Lower lobe of right lung (tissue), 2 donors: ENCODE measurements around the gene NEURL3. TPM values are rescaled to one million over a fixed set of nuclear protein-coding genes. Genes with fewer than 3 reads are reported as not detected.
"Not testable (repeated sequence)": the region's sequence is repeated elsewhere in the genome, so short reads cannot be mapped to it uniquely, and the experiment has no call there.

ENCODE experiments used
- ATAC-seq, 2 donors: fragments of 200-7000 bp; cut with Tn5 transposase; one replicate each; pipeline ENCODE4 v1.9.1; 2020 to 2022; ENCODE audit warnings: mild to moderate bottlenecking in 2 of 2, moderate library complexity in 2 of 2
- DNase-seq: peaks from one replicate; pipeline ENCODE4 v3.0.0-alpha.2; 2020
- H3K27ac ChIP-seq: fragments of 200-600 bp; one replicate; pipeline ENCODE4 v1.8.0; 2022
- H3K27me3 ChIP-seq: fragments of 200-600 bp; one replicate; pipeline ENCODE4 v1.8.0; 2022; ENCODE audit warnings: low read depth
- H3K36me3 ChIP-seq: fragments of 200-600 bp; one replicate; pipeline ENCODE4 v1.8.0; 2022; ENCODE audit warnings: mild to moderate bottlenecking
- H3K4me1 ChIP-seq: fragments of 200-600 bp; one replicate; pipeline ENCODE4 v1.8.0; 2022
- H3K4me3 ChIP-seq: fragments of 200-600 bp; one replicate; pipeline ENCODE4 v1.8.0; 2022; ENCODE audit warnings: mild to moderate bottlenecking
- H3K9me3 ChIP-seq: fragments of 200-600 bp; one replicate; pipeline ENCODE4 v1.8.0; 2022
- intact Hi-C: fragments of 100-400 bp; cut with DNase I; formaldehyde crosslinking; loops from one replicate; pipeline ENCODE4 v1.11.0; 2022
- total RNA-seq: library from RNA; stranded (reverse); fragmentation: NEBNext Ultra II Directional; extraction: Animal tissue kit (Norgen Biotek cat#: 25700); gene quantifications from one replicate; pipeline ENCODE4 v1.2.1, GENCODE V29; 2021
- TF ChIP-seq, protein P1 (sequence below): fragments of 200-600 bp; IDR thresholded peaks from one replicate; pipeline ENCODE4 v1.8.0; 2022; ENCODE audit warnings: antibody characterized with exemption, mild to moderate bottlenecking
- donor health status: DM: no; HTN: yes; CAD: no; lungs with severe emphysema.

The NEURL3 gene
- total RNA-seq, 1 donor from 2014 or later: 0.27 TPM

DNA sequence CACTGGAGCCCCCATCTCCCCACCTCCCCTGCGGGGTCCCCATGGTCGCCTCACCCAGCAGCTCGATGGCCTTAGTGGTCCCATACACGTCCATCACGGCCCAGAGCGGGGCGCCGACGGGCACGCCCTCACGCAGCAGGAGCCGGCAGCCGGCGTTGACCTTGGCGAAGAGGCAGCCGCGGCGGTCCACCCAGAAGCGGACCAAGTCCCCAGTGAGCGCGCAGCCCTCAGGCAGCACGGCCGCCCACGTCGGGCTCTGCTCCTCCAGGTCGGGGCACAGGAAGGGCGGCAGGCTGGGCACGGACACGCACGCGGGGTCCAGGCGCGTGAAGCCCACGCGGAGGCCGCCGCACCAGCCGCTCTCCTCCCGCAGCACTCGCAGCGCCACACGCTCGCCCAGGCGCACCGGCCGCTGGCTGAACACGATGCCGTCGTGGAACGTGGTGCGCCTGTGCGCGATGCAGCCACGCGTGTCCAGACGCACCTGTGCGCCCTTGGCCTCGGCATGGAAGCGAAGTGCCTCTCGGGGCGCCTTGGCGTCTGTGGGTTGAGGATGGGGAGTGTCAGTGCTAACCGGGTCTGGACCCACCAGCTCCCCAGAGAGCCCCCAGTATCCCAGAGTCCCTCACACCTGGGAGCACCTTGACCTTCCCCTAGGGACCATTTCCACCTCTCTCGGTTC is 4.6 kb downstream of the NEURL3 start:
- Histone ChIP-seq H3K27ac (no peak overlapping the region), H3K4me1 (peaks cover 27% of the 10 kb centered on the region), H3K36me3 (no peaks in the 10 kb centered on the region), H3K9me3 (no peaks in the 10 kb centered on the region), H3K4me3 (no peak overlapping the region), H3K27me3 (peaks cover 17% of the 10 kb centered on the region)
- DNase-seq (no peak), ATAC-seq (no peak)
- TF ChIP-seq, protein P1, sequence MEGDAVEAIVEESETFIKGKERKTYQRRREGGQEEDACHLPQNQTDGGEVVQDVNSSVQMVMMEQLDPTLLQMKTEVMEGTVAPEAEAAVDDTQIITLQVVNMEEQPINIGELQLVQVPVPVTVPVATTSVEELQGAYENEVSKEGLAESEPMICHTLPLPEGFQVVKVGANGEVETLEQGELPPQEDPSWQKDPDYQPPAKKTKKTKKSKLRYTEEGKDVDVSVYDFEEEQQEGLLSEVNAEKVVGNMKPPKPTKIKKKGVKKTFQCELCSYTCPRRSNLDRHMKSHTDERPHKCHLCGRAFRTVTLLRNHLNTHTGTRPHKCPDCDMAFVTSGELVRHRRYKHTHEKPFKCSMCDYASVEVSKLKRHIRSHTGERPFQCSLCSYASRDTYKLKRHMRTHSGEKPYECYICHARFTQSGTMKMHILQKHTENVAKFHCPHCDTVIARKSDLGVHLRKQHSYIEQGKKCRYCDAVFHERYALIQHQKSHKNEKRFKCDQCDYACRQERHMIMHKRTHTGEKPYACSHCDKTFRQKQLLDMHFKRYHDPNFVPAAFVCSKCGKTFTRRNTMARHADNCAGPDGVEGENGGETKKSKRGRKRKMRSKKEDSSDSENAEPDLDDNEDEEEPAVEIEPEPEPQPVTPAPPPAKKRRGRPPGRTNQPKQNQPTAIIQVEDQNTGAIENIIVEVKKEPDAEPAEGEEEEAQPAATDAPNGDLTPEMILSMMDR: no peak
- intact Hi-C loops: no loop called here

DNA sequence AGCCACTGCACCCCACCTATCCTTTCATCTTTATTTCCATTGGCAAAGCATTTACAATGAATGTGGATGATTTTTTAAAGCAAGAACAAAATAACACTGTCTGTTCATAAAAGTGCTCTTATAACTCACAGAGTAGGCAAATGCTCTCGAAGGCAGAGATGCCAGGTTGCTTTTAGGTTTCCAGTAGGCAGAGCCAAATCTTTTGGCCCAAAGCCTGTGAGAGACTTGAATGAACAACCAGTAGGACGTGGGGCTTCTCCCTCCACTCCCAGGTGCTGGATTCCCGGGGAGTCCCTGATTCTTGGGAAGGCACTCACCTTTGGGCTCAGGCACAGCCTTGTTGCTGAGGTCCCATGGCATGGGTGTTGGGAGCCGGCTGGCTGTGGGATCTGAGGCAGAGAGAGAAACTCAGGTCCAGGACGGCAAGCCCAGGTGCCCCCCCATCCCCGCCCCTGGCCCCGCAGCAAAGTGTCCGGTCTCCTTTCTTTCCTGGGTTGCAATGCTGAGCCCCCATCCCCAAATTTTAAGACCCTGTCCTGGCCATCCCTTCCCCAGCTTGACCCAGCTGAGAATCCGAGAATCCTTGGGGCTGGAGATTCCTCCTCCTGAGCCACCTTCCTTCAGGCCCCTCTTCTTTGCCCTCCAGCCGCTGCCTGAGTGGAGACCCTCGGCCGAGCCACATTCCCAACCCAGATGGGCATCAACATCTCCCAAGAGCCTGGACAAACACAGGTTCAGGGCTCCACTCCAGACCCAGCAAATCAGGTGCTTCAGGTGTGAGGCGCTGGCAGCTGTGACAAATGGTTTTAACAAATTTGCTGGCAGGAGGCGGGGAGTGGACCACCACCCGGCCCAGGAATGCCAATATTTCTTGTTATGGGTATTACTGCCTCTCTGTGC is 5.8 kb downstream of the NEURL3 start:
- H3K4me1 ChIP-seq: peaks cover 20% of the 10 kb centered on the region
- no peaks in the 10 kb centered on the region for H3K36me3 ChIP-seq
- peaks cover 17% of the 10 kb centered on the region for H3K27me3 ChIP-seq
- intact Hi-C loops: no loop called here
- ATAC-seq: no peak
- TF ChIP-seq, protein P1: no peak
- H3K9me3 ChIP-seq: peaks cover 11% of the 10 kb centered on the region
- no peak overlapping the region for H3K27ac ChIP-seq
- H3K4me3 ChIP-seq: no peak overlapping the region
- DNase-seq: no peak

- DNase-seq, intact Hi-C loops, H3K36me3 ChIP-seq, ATAC-seq, H3K4me3 ChIP-seq, H3K27ac ChIP-seq: not testable (repeated sequence)
- Histone ChIP-seq H3K4me1 (peaks cover 20% of the 10 kb centered on the region), H3K9me3 (peaks cover 11% of the 10 kb centered on the region), H3K27me3 (peaks cover 17% of the 10 kb centered on the region)
Observed at GRCh38 chr2:96498611-96499010, 6.5 kb downstream of the NEURL3 start.

DNA sequence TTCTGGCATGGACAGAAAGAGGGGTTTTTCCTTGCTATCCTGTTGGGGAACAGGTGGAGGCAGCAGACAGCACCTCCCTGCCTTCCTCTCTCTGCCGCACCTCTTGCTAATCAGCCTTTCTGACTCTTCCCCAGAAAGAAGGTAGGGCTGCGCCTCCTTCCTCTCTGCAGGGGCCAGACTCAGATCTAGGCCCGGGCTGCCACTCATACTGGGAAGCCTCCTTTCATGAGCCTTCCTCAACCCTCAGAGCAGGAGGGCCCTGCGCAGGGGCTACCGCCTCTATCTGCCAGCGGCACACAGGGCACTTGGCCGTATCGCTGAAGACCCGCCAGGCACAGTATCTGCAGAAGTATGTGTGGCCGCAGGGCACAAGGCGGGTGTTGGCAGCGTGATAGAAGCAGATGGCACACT is 7.1 kb downstream of the NEURL3 start:
- peaks cover 16% of the 10 kb centered on the region for H3K27me3 ChIP-seq
- no peaks in the 10 kb centered on the region for H3K36me3 ChIP-seq
- intact Hi-C loops: no loop called here
- ATAC-seq: no peak
- peaks cover 18% of the 10 kb centered on the region for H3K4me1 ChIP-seq
- DNase-seq: no peak
- H3K27ac ChIP-seq: no peak overlapping the region
- TF ChIP-seq, protein P1: no peak
- peaks cover 11% of the 10 kb centered on the region for H3K9me3 ChIP-seq
- no peak overlapping the region for H3K4me3 ChIP-seq

DNA sequence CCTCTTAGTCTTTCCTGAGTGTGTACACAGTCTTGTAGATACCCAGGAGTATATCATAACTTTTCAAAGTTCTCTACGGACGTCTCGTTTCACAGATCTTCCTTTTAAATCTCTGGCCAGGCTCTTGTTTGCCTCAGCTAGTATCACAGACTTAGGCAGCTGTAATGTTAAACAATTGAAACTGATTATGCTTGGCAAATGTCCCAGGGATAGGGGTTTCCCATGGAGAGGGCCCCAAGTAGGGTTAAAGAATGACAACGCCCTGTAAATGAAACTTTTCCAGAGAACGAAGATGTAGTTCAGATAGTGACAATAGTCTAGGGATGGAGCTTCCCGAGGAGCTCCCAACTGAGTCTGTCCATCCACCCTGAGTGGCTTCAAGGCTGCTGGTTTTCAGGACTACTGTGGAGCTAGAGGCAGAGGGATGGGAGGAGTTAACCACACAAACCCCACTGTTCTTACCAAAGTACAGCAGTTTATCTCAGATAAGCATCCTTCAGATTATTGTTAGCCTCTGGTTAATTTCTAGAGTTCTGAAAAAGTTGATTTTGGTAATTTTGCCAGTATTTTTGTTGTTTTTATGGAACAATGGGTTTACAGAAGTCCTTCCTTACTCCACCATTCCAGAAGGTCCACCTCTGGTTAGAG is 9.1 kb downstream of the NEURL3 start:
- Histone ChIP-seq H3K9me3 (peaks cover 11% of the 10 kb centered on the region), H3K36me3 (no peaks in the 10 kb centered on the region), H3K4me1 (peaks cover under 1% of the 10 kb centered on the region), H3K4me3 (no peak overlapping the region), H3K27me3 (peaks cover 7% of the 10 kb centered on the region), H3K27ac (peak overlapping the region; percentile 47)
- no peak for DNase-seq
- TF ChIP-seq, protein P1: no peak
- ATAC-seq: no peak
- intact Hi-C loops: no loop called here
